A549 (cell line): ENCODE results near the gene PALLD. TPM values are rescaled to one million over a fixed set of nuclear protein-coding genes. Genes with fewer than 3 reads are reported as not detected.

ENCODE experiments used
- ATAC-seq, 2 experiments: fragments of 200-7000 bp in 1 of 2; fragments of >200 bp in 1 of 2; cut with Nextera tagmentation in 1 of 2; cut with Tn5 transposase in 1 of 2; 3 replicates each; pipeline versions ENCODE4 v1.8.0 to v1.9.1; 2018 to 2020; ENCODE audit warnings: mild to moderate bottlenecking in 1 of 2, moderate library complexity in 1 of 2
- CTCF ChIA-PET: fragments of 300-600 bp; sonication (Branson Sonifier 250); formaldehyde crosslinking; extraction: SDS; loops from one replicate; lab custom pipeline; 2021; ENCODE audit warnings: antibody characterized with exemption, inconsistent platforms; lab: Yijun Ruan, JAX
- POLR2A ChIA-PET: fragments of 350-600 bp; formaldehyde crosslinking; extraction: SDS; loops from one replicate; lab custom pipeline; 2021; ENCODE audit warnings: antibody characterized with exemption, inconsistent platforms; lab: Yijun Ruan, JAX
- DNase-seq, 2 experiments: peaks; one replicate each; pipeline versions ENCODE4 v3.0.0 to v3.0.0-alpha.2; 2011 to 2016; ENCODE audit warnings: low read depth in 1 of 2, low spot score in 1 of 2
- FAIRE-seq: peaks from 2 replicates; lab custom pipeline; 2011; peaks lifted over from hg19 to GRCh38; lab: Jason Lieb, UNC
- H3K27ac ChIP-seq, 2 experiments: fragments of >200 bp; sonication (Bioruptor Twin); formaldehyde crosslinking; 3 replicates each; pipeline ENCODE4 v1.5.1; 2016 to 2017
- H3K4me1 ChIP-seq: fragments of >200 bp; sonication (Bioruptor Twin); formaldehyde crosslinking; 3 replicates; pipeline ENCODE4 v1.6.1; 2016
- H3K4me2 ChIP-seq: fragments of >200 bp; sonication (Bioruptor Twin); formaldehyde crosslinking; 3 replicates; pipeline ENCODE4 v1.6.1; 2016
- H3K4me3 ChIP-seq: fragments of >200 bp; sonication (Bioruptor Twin); formaldehyde crosslinking; 3 replicates; pipeline ENCODE4 v1.5.1; 2016
- H3K9me3 ChIP-seq: fragments of >200 bp; sonication (Bioruptor Twin); formaldehyde crosslinking; 3 replicates; pipeline ENCODE4 v1.6.1; 2016
- ATOH8 ChIP-seq: fragments of 250-450 bp; sonication (Bioruptor Pico); IDR thresholded peaks from 2 replicates; pipeline ENCODE4 v1.5.0; 2020; ENCODE audit warnings: low read depth, mild to moderate bottlenecking, moderate library complexity
- BCL3 ChIP-seq: fragments of >200 bp; sonication (Bioruptor Twin); formaldehyde crosslinking; IDR thresholded peaks from 3 replicates; pipeline ENCODE4 v1.6.1; 2016
- CEBPB ChIP-seq, 2 experiments: fragments of >200 bp in 1 of 2; sonication (Bioruptor Twin) in 1 of 2; formaldehyde crosslinking in 1 of 2; IDR thresholded peaks; 2 replicates each; pipeline ENCODE4 v1.6.1; 2012 to 2016
- CHD2 ChIP-seq: fragments of 150-350 bp; IDR thresholded peaks from 2 replicates; pipeline ENCODE4 v1.6.1; 2014; ENCODE audit warnings: low read length; ENCODE audit not compliant: partially characterized antibody
- CHD4 ChIP-seq: fragments of 200-600 bp; sonication (generic); IDR thresholded peaks from 2 replicates; pipeline ENCODE4 v1.6.1; 2016; ENCODE audit warnings: antibody characterized with exemption, mild to moderate bottlenecking, borderline replicate concordance
- EHMT2 ChIP-seq: fragments of 200-600 bp; sonication (generic); IDR thresholded peaks from 2 replicates; pipeline ENCODE4 v1.6.1; 2016; ENCODE audit warnings: antibody characterized with exemption, low read depth, mild to moderate bottlenecking, moderate library complexity
- ELK1 ChIP-seq: fragments of 150-350 bp; IDR thresholded peaks from 2 replicates; pipeline ENCODE4 v1.6.1; 2014; ENCODE audit warnings: low read depth, mild to moderate bottlenecking, low read length
- ESRRA ChIP-seq: fragments of 150-350 bp; IDR thresholded peaks from 2 replicates; pipeline ENCODE4 v1.6.1; 2014; ENCODE audit warnings: mild to moderate bottlenecking, low read length, borderline replicate concordance
- FOSB ChIP-seq: fragments of 250-450 bp; sonication (Bioruptor Pico); IDR thresholded peaks from 2 replicates; pipeline ENCODE4 v1.5.0; 2020; ENCODE audit warnings: mild to moderate bottlenecking, moderate library complexity
- GATA3 ChIP-seq: IDR thresholded peaks from 2 replicates; pipeline ENCODE4 v1.6.1; 2012; ENCODE audit warnings: borderline replicate concordance
- HDAC2 ChIP-seq: fragments of 200-600 bp; sonication (generic); IDR thresholded peaks from 2 replicates; pipeline ENCODE4 v1.6.1; 2016
- HES2 ChIP-seq: fragments of >200 bp; sonication (Bioruptor Twin); formaldehyde crosslinking; IDR thresholded peaks from 2 replicates; pipeline ENCODE4 v1.6.1; 2016
- HMGXB4 ChIP-seq: fragments of 250-450 bp; sonication (Bioruptor Pico); IDR thresholded peaks from 2 replicates; pipeline ENCODE4 v1.5.0; 2021; ENCODE audit warnings: mild to moderate bottlenecking, moderate library complexity, borderline replicate concordance
- MAFK ChIP-seq: fragments of 450-650 bp; IDR thresholded peaks from 2 replicates; pipeline ENCODE4 v1.6.1; 2014; ENCODE audit not compliant: partially characterized antibody
- MAZ ChIP-seq: fragments of 150-350 bp; IDR thresholded peaks from 2 replicates; pipeline ENCODE4 v1.6.1; 2014; ENCODE audit warnings: antibody characterized with exemption, low read depth, low read length, borderline replicate concordance
- MYC ChIP-seq: IDR thresholded peaks from 2 replicates; pipeline ENCODE4 v1.6.1; 2012; ENCODE audit warnings: mild to moderate bottlenecking, inconsistent platforms, low read length, improper control_type of control experiment, borderline replicate concordance
- NFE2L2 ChIP-seq: fragments of 150-350 bp; conservative IDR thresholded peaks from 2 replicates; pipeline ENCODE4 v1.6.1; 2014; ENCODE audit warnings: low read length
- NPAS2 ChIP-seq: fragments of 250-450 bp; sonication (Bioruptor Pico); IDR thresholded peaks from 2 replicates; pipeline ENCODE4 v1.8.0; 2022; ENCODE audit warnings: mild to moderate bottlenecking, moderate library complexity, borderline replicate concordance
- NR3C1 ChIP-seq: fragments of >200 bp; sonication (Bioruptor Twin); formaldehyde crosslinking; IDR thresholded peaks from 3 replicates; pipeline ENCODE4 v1.6.1; 2017
- PBX3 ChIP-seq: IDR thresholded peaks from 2 replicates; pipeline ENCODE4 v1.6.1; 2012
- POLR2AphosphoS2 ChIP-seq: conservative IDR thresholded peaks from 2 replicates; pipeline ENCODE4 v1.6.1; 2012; ENCODE audit warnings: low read length, improper control_type of control experiment, inconsistent platforms
- RCOR1 ChIP-seq: fragments of 150-350 bp; IDR thresholded peaks from 2 replicates; pipeline ENCODE4 v1.6.1; 2014; ENCODE audit warnings: antibody characterized with exemption, low read length, low read depth
- SMC3 ChIP-seq: fragments of >200 bp; sonication (Bioruptor Twin); formaldehyde crosslinking; IDR thresholded peaks from 3 replicates; pipeline ENCODE4 v1.6.1; 2018; ENCODE audit warnings: inconsistent platforms
- ZC3H11A ChIP-seq: fragments of 450-650 bp; IDR thresholded peaks from 2 replicates; pipeline ENCODE4 v1.6.1; 2014; ENCODE audit warnings: antibody characterized with exemption, mild to moderate bottlenecking
- ZFP36 ChIP-seq: fragments of 450-650 bp; IDR thresholded peaks from 2 replicates; pipeline ENCODE4 v1.6.1; 2014; ENCODE audit warnings: borderline replicate concordance; ENCODE audit not compliant: partially characterized antibody
- WGBS: methylation state at CpG from one replicate; pipeline ENCODE4 v1.1.6; 2017; ENCODE audit errors: missing lambda C conversion rate; 5-methylcytosine and 5-hydroxymethylcytosine counted together
- polyA plus RNA-seq, 4 experiments: library from polyadenylated mRNA; depleted of rRNA in 3 of 4; stranded (reverse); fragments of >200 nt; fragmentation: RNase III in 1 of 4; extraction: RNeasy Plus Mini Kit Qiagen cat#74134 plus additional on column Dnase treatment in 1 of 4; gene quantifications; 2 replicates in 3 of 4; 3 replicates in 1 of 4; pipeline ENCODE4 v1.2.3, GENCODE V29; 2011 to 2017

Gene PALLD
- polyA plus RNA-seq, 2 of the 4 experiments (the other 2 are of a cell fraction), result 88.8 to 113 TPM

GRCh38 chr4:168796362-168797106 lies 299.7 kb downstream of the PALLD start (continued):
- TF ChIP-seq CHD4 (no peak), ESRRA (no peak), ATOH8 (CRISPR knock-in tag) (no peak), HMGXB4 (CRISPR knock-in tag) (no peak), RCOR1 (no peak), CHD2 (no peak), ZC3H11A (no peak), CEBPB (IDR thresholded peaks at IDR 0.05) (0 out of 4 replicates have a peak, but pooled peaks of 1 of the 2 experiments have one; percentile 24), POLR2AphosphoS2 (no peak), GATA3 (peak; percentile 89), PBX3 (0 out of 2 replicates have a peak, but pooled peaks have one; percentile 25), HES2 (no peak), SMC3 (0 out of 3 replicates have a peak, but pooled peaks have one; percentile 14), MAFK (peak; percentile 97), ZFP36 (no peak), ELK1 (no peak)

GRCh38 chr4:168797194-168797593 lies 300.3 kb downstream of the PALLD start:
- H3K4me1 ChIP-seq, result peaks cover 51% of the 10 kb centered on the region
- ATAC-seq (peak; percentile 77 to 79), DNase-seq (peak in 1 of 2 experiments; percentile 77), FAIRE-seq (no peak)
- peak overlapping the region; percentile 20; the same call in 2 of the 3 replicates for H3K4me3 ChIP-seq
- H3K27ac ChIP-seq, result peak overlapping the region; percentile 91 to 95
- POLR2A ChIA-PET, result interaction anchor here (3.5 kb wide), 1 partner anchor 35 kb away, joined by 15 read pairs; no protein-coding TSS in a partner anchor
- CTCF ChIA-PET, result interaction anchor here (1.0 to 1.1 kb wide), 2 partner anchors 34 to 166 kb away, joined by 3 to 4 read pairs; no protein-coding TSS in a partner anchor
- peak overlapping the region; percentile 77 for H3K4me2 ChIP-seq
- 0% methylated on average over 4 of the region's 4 CpGs for WGBS
- no peaks in the 10 kb centered on the region for H3K9me3 ChIP-seq
- TF ChIP-seq FOSB (CRISPR knock-in tag) (no peak), HES2 (peak; percentile 48; the same call in 1 of the 2 replicates), EHMT2 (no peak), CHD4 (no peak), RCOR1 (no peak), NR3C1 (no peak), NFE2L2 (no peak), MAZ (no peak), BCL3 (peak; percentile 69; the same call in 1 of the 3 replicates), NPAS2 (CRISPR knock-in tag) (no peak), HDAC2 (no peak), ELK1 (no peak), MYC (no peak), PBX3 (no peak), CHD2 (no peak)
